Vagina (tissue), 2 donors: ENCODE data around the gene FAF1.

Experiments used
- POLR2A ChIP-seq, 2 donors: fragments of 450-650 bp; IDR thresholded peaks; one replicate each; pipeline ENCODE4 v1.6.1; 2017; ENCODE audit warnings: antibody characterized with exemption in 2 of 2, mild to moderate bottlenecking in 2 of 2, moderate library complexity in 2 of 2
- POLR2AphosphoS5 ChIP-seq, 2 donors: sonication (generic); formaldehyde crosslinking; IDR thresholded peaks; one replicate each; pipeline ENCODE4 v1.9.0; 2017; ENCODE audit warnings: antibody characterized with exemption in 2 of 2, mild to moderate bottlenecking in 2 of 2, low read depth in 1 of 2; ENCODE audit not compliant: insufficient read depth in 1 of 2
- TF ChIP-seq, protein P1 (sequence below), 3 experiments: fragments of 450-650 bp in 2 of 3; fragments of 200-600 bp in 1 of 3; sonication (generic) in 1 of 3; IDR thresholded peaks; one replicate each; pipeline ENCODE4 v1.5.1; 2017 to 2019; ENCODE audit warnings: antibody characterized with exemption in 3 of 3, mild to moderate bottlenecking in 2 of 3, moderate library complexity in 2 of 3

DNA sequence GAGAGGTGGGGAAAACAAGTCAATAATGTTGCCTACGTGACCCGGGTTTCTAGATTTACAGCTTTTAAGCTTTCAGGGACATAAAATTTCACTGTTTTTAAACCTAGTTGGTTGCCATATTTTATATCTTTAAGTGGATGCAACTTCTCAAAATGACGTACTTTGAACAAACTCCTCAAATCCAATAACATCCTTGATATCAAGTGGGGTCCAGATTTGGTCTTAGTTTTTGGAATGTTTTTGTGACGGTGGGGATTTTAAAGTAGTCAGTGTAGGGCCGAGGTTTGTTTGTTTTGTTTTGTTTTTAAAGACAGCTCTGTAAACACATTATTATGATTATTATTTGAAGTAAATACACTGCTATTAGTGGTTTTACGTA is 10.4 kb upstream of the FAF1 start:
- TF ChIP-seq POLR2A (IDR thresholded peaks at IDR 0.05) = no peak
- TF ChIP-seq, protein P1, sequence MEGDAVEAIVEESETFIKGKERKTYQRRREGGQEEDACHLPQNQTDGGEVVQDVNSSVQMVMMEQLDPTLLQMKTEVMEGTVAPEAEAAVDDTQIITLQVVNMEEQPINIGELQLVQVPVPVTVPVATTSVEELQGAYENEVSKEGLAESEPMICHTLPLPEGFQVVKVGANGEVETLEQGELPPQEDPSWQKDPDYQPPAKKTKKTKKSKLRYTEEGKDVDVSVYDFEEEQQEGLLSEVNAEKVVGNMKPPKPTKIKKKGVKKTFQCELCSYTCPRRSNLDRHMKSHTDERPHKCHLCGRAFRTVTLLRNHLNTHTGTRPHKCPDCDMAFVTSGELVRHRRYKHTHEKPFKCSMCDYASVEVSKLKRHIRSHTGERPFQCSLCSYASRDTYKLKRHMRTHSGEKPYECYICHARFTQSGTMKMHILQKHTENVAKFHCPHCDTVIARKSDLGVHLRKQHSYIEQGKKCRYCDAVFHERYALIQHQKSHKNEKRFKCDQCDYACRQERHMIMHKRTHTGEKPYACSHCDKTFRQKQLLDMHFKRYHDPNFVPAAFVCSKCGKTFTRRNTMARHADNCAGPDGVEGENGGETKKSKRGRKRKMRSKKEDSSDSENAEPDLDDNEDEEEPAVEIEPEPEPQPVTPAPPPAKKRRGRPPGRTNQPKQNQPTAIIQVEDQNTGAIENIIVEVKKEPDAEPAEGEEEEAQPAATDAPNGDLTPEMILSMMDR (IDR thresholded peaks at IDR 0.05) = no peak
- TF ChIP-seq POLR2AphosphoS5 (IDR thresholded peaks at IDR 0.05; ENCODE audit: insufficient read depth in 1 of 2, low read depth in 1 of 2) = no peak
